ENCODE measurements around the gene CYTH3.

CYTH3 gene

GRCh38 chr7:6169805-6170520 lies 102.5 kb downstream of the CYTH3 start:
- Histone ChIP-seq H3K4me1 (ENCODE audit: control insufficient read depth in 1 of 2, insufficient read depth in 2 of 2, low read length in 2 of 2) (no peaks in the 10 kb centered on the region), H3K9ac (ENCODE audit: low read depth in 1 of 2, low read length in 2 of 2) (no peak overlapping the region), H3K9me3 (ENCODE audit: control insufficient read depth in 1 of 2, low read length in 2 of 2) (no peaks in the 10 kb centered on the region), H3K36me3 (ENCODE audit: control insufficient read depth in 1 of 2, insufficient read depth in 2 of 2, low read length in 2 of 2) (peaks cover 20 to 58% of the 10 kb centered on the region in 2 donors), H3K27me3 (ENCODE audit: control insufficient read depth in 1 of 2, insufficient read depth in 2 of 2, low read length in 2 of 2) (no peaks in the 10 kb centered on the region), H3K4me3 (ENCODE audit: low read depth in 1 of 2, low read length in 2 of 2) (no peak overlapping the region), H3K27ac (ENCODE audit: low read depth, low read length) (no peak overlapping the region)

DNA sequence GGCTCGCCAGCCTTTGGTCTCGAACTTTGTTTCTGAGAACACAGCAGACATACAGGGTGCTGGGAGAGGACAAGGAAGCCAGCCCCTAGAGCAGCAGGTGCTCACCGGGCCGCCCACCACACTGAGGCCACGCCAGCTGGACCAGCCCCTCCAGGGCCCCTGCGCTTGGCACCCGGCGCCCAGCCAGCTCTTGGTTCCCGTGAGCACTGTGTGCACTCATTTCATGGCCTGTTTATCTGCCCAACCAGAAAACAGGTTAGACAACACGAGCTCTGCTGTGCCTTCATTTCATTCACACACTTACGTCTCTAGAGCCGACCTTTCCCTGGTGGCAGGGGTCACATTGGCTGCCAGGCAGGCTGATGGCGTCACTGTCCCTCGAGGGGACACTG lies 104.0 kb downstream of the CYTH3 start:
- Histone ChIP-seq H3K27me3 (ENCODE audit: control insufficient read depth in 1 of 2, insufficient read depth in 2 of 2, low read length in 2 of 2) (no peaks in the 10 kb centered on the region), H3K9me3 (ENCODE audit: control insufficient read depth in 1 of 2, low read length in 2 of 2) (no peaks in the 10 kb centered on the region), H3K4me3 (ENCODE audit: low read depth in 1 of 2, low read length in 2 of 2) (no peak overlapping the region), H3K36me3 (ENCODE audit: control insufficient read depth in 1 of 2, insufficient read depth in 2 of 2, low read length in 2 of 2) (peaks cover 24 to 67% of the 10 kb centered on the region in 2 donors), H3K9ac (ENCODE audit: low read depth in 1 of 2, low read length in 2 of 2) (no peak overlapping the region), H3K4me1 (ENCODE audit: control insufficient read depth in 1 of 2, insufficient read depth in 2 of 2, low read length in 2 of 2) (no peaks in the 10 kb centered on the region), H3K27ac (ENCODE audit: low read depth, low read length) (no peak overlapping the region)

DNA sequence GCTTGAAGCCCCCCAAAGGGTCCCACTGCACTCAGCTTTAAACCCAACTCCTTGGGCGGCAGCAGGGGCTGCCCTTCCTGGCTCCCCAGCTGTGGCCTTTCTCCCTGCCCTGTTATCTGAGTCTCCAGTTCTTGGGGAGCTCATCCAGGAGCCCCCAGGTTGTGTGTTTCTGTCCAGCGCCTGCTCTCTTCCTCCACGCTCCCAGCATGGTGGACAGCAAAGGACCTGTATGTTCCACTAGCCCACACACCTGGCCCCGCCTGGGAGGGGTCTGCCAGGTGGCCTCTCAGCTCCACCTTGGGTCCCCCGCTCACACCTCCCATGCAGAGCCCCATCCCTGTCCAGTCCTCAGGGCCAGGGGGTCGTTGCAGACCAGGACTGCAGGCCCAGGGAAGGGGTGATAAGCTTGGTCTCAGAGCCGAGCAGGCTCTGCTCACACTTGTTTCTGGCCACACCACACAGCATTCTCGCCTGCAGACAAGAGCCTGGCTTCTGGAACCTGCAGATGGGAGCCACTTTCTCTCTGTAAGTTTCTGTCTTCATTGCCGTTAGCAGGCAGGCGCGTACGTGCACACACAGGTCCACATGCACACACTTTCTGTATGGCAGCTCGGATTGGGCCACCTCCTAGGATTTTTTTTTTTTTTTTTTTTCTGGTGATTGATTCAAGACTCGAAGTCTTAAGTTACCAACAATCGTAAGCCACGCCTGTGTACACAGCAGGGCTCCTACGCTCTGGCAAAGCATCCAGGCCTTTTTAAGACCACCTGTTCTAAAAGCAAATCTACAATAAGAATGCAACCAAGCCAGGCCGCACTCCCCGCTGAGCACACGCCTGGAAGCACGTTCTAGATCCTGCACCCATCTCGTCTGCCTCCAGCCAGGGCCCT lies 104.6 kb downstream of the CYTH3 start:
- H3K4me1 ChIP-seq (ENCODE audit: control insufficient read depth in 1 of 2, insufficient read depth in 2 of 2, low read length in 2 of 2): no peaks in the 10 kb centered on the region
- no peaks in the 10 kb centered on the region for H3K27me3 ChIP-seq (ENCODE audit: control insufficient read depth in 1 of 2, insufficient read depth in 2 of 2, low read length in 2 of 2)
- no peak overlapping the region for H3K9ac ChIP-seq (ENCODE audit: low read depth in 1 of 2, low read length in 2 of 2)
- H3K4me3 ChIP-seq (ENCODE audit: low read depth in 1 of 2, low read length in 2 of 2): no peak overlapping the region
- H3K27ac ChIP-seq (ENCODE audit: low read depth, low read length): no peak overlapping the region
- no peaks in the 10 kb centered on the region for H3K9me3 ChIP-seq (ENCODE audit: control insufficient read depth in 1 of 2, low read length in 2 of 2)
- peaks cover 25 to 65% of the 10 kb centered on the region in 2 donors for H3K36me3 ChIP-seq (ENCODE audit: control insufficient read depth in 1 of 2, insufficient read depth in 2 of 2, low read length in 2 of 2)

DNA sequence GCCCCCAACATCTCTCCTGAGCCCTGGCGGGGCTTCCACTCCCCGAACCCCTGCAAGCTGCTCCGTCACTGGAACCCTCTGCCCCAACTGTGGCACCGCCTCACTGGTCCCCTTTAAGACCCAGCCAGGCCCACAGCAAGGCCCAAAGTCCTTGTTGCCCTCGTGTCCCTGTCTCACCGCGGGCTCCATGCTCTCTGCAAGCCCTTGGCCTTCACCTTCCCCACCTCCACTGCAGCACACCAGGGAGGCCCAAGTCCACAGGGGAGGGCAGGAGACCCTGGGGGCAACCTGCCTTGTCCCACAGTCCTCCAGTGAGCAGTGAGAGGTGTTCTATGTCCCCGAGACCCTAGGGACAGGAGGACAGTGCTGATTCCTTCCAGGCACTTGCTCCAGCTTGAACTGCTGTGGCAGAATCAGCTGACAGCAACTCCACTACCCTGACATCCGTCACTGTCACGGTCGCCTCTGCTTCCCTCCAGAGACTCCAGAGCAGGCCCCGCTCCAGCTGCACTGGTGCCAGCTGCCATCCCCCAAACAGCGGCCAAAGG lies 105.3 kb downstream of the CYTH3 start:
- H3K4me1 ChIP-seq (ENCODE audit: control insufficient read depth in 1 of 2, insufficient read depth in 2 of 2, low read length in 2 of 2): peaks cover 0 to 5% of the 10 kb centered on the region in 2 donors
- H3K9me3 ChIP-seq (ENCODE audit: control insufficient read depth in 1 of 2, low read length in 2 of 2): no peaks in the 10 kb centered on the region
- no peaks in the 10 kb centered on the region for H3K27me3 ChIP-seq (ENCODE audit: control insufficient read depth in 1 of 2, insufficient read depth in 2 of 2, low read length in 2 of 2)
- no peak overlapping the region for H3K9ac ChIP-seq (ENCODE audit: low read depth in 1 of 2, low read length in 2 of 2)
- peaks cover 23 to 64% of the 10 kb centered on the region in 2 donors for H3K36me3 ChIP-seq (ENCODE audit: control insufficient read depth in 1 of 2, insufficient read depth in 2 of 2, low read length in 2 of 2)
- H3K27ac ChIP-seq (ENCODE audit: low read depth, low read length): no peak overlapping the region
- H3K4me3 ChIP-seq (ENCODE audit: low read depth in 1 of 2, low read length in 2 of 2): no peak overlapping the region

GRCh38 chr7:6166443-6166891 lies 106.0 kb downstream of the CYTH3 start:
- Histone ChIP-seq H3K4me3 (ENCODE audit: low read depth in 1 of 2, low read length in 2 of 2) (no peak overlapping the region), H3K27me3 (ENCODE audit: control insufficient read depth in 1 of 2, insufficient read depth in 2 of 2, low read length in 2 of 2) (no peaks in the 10 kb centered on the region), H3K27ac (ENCODE audit: low read depth, low read length) (no peak overlapping the region), H3K9me3 (ENCODE audit: control insufficient read depth in 1 of 2, low read length in 2 of 2) (no peaks in the 10 kb centered on the region), H3K9ac (ENCODE audit: low read depth in 1 of 2, low read length in 2 of 2) (no peak overlapping the region), H3K4me1 (ENCODE audit: control insufficient read depth in 1 of 2, insufficient read depth in 2 of 2, low read length in 2 of 2) (peaks cover 0 to 7% of the 10 kb centered on the region in 2 donors), H3K36me3 (ENCODE audit: control insufficient read depth in 1 of 2, insufficient read depth in 2 of 2, low read length in 2 of 2) (peaks cover 25 to 67% of the 10 kb centered on the region in 2 donors)

- H3K9ac ChIP-seq (ENCODE audit: low read depth in 1 of 2, low read length in 2 of 2): no peak overlapping the region
Observed at GRCh38 chr7:6165521-6166320, 106.7 kb downstream of the CYTH3 start.

DNA sequence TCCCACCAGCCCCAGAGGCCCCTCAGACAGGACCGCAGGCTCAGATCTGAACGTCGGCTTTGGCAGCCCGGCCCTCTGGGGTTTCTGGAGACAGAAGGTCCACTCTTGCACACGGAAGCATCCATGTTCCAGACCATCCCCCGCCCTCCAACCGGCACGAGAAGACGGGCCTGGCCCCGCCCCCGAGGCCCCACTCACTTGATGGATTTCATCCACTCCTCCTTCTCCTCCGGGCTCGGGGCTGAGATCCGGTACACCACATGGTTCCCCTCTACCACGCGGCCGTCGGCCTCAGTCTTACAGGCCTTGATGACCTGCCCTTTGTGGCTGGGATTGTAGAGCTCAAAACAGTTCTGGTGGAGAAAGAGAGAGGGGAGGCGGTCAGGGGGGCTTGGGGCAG lies 107.3 kb downstream of the CYTH3 start:
- Histone ChIP-seq H3K4me1 (ENCODE audit: control insufficient read depth in 1 of 2, insufficient read depth in 2 of 2, low read length in 2 of 2) (peaks cover 0 to 7% of the 10 kb centered on the region in 2 donors), H3K27ac (ENCODE audit: low read depth, low read length) (no peak overlapping the region), H3K9ac (ENCODE audit: low read depth in 1 of 2, low read length in 2 of 2) (no peak overlapping the region), H3K36me3 (ENCODE audit: control insufficient read depth in 1 of 2, insufficient read depth in 2 of 2, low read length in 2 of 2) (peaks cover 31 to 53% of the 10 kb centered on the region in 2 donors), H3K9me3 (ENCODE audit: control insufficient read depth in 1 of 2, low read length in 2 of 2) (no peaks in the 10 kb centered on the region), H3K27me3 (ENCODE audit: control insufficient read depth in 1 of 2, insufficient read depth in 2 of 2, low read length in 2 of 2) (no peaks in the 10 kb centered on the region), H3K4me3 (ENCODE audit: low read depth in 1 of 2, low read length in 2 of 2) (no peak overlapping the region)

More at GRCh38 chr7:6165521-6166320, 106.7 kb downstream of the CYTH3 start:
- peaks cover 30 to 59% of the 10 kb centered on the region in 2 donors for H3K36me3 ChIP-seq (ENCODE audit: control insufficient read depth in 1 of 2, insufficient read depth in 2 of 2, low read length in 2 of 2)
- peaks cover 0 to 7% of the 10 kb centered on the region in 2 donors for H3K4me1 ChIP-seq (ENCODE audit: control insufficient read depth in 1 of 2, insufficient read depth in 2 of 2, low read length in 2 of 2)
- H3K9me3 ChIP-seq (ENCODE audit: control insufficient read depth in 1 of 2, low read length in 2 of 2): no peaks in the 10 kb centered on the region
- H3K4me3 ChIP-seq (ENCODE audit: low read depth in 1 of 2, low read length in 2 of 2): no peak overlapping the region
- no peaks in the 10 kb centered on the region for H3K27me3 ChIP-seq (ENCODE audit: control insufficient read depth in 1 of 2, insufficient read depth in 2 of 2, low read length in 2 of 2)
- no peak overlapping the region for H3K27ac ChIP-seq (ENCODE audit: low read depth, low read length)

DNA sequence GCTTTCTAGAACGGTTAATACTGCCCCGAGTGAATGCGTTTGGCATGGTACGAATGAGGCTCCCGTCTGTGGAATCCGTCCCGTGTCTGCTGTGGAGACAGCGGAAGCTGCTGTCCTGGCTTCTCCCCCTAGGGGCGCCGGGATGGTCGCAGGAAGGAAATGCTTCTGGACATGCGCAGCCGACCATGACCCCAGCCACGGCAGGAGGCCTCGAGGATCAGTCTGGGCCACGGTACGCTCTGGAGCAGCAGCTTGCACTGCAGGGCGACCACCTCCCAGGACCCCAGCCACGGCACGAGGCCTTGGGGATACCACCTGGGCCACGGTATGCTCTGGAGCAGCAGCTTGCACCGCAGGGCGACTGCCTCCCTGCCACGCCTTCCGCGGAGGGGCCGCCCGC lies 107.9 kb downstream of the CYTH3 start:
- Histone ChIP-seq H3K36me3 (ENCODE audit: control insufficient read depth in 1 of 2, insufficient read depth in 2 of 2, low read length in 2 of 2) (peaks cover 27 to 53% of the 10 kb centered on the region in 2 donors), H3K4me3 (ENCODE audit: low read depth in 1 of 2, low read length in 2 of 2) (no peak overlapping the region), H3K9ac (ENCODE audit: low read depth in 1 of 2, low read length in 2 of 2) (no peak overlapping the region), H3K27me3 (ENCODE audit: control insufficient read depth in 1 of 2, insufficient read depth in 2 of 2, low read length in 2 of 2) (no peaks in the 10 kb centered on the region), H3K27ac (ENCODE audit: low read depth, low read length) (no peak overlapping the region), H3K9me3 (ENCODE audit: control insufficient read depth in 1 of 2, low read length in 2 of 2) (no peaks in the 10 kb centered on the region), H3K4me1 (ENCODE audit: control insufficient read depth in 1 of 2, insufficient read depth in 2 of 2, low read length in 2 of 2) (peaks cover 0 to 7% of the 10 kb centered on the region in 2 donors)

GRCh38 chr7:6164010-6164409 lies 108.4 kb downstream of the CYTH3 start:
- no peaks in the 10 kb centered on the region for H3K27me3 ChIP-seq (ENCODE audit: control insufficient read depth in 1 of 2, insufficient read depth in 2 of 2, low read length in 2 of 2)
- H3K4me3 ChIP-seq (ENCODE audit: low read depth in 1 of 2, low read length in 2 of 2): no peak overlapping the region
- peaks cover 0 to 7% of the 10 kb centered on the region in 2 donors for H3K4me1 ChIP-seq (ENCODE audit: control insufficient read depth in 1 of 2, insufficient read depth in 2 of 2, low read length in 2 of 2)
- H3K27ac ChIP-seq (ENCODE audit: low read depth, low read length): no peak overlapping the region
- H3K9ac ChIP-seq (ENCODE audit: low read depth in 1 of 2, low read length in 2 of 2): no peak overlapping the region
- no peaks in the 10 kb centered on the region for H3K9me3 ChIP-seq (ENCODE audit: control insufficient read depth in 1 of 2, low read length in 2 of 2)
- H3K36me3 ChIP-seq (ENCODE audit: control insufficient read depth in 1 of 2, insufficient read depth in 2 of 2, low read length in 2 of 2): peaks cover 27 to 56% of the 10 kb centered on the region in 2 donors

Data from duodenal mucosa (tissue), 2 donors.